Brain microvascular endothelial cell (primary cell): ENCODE measurements around the gene RHO.

Experiments
- DNase-seq: peaks from one replicate; pipeline ENCODE4 v3.0.0-alpha.2; 2020
- H3K27ac ChIP-seq: fragments of 250-450 bp; sonication (Bioruptor Pico); 2 replicates; pipeline ENCODE4 v1.5.1; 2020; ENCODE audit warnings: mild to moderate bottlenecking, moderate library complexity
- H3K27me3 ChIP-seq: fragments of 250-450 bp; sonication (Bioruptor Pico); replicated peaks from 2 replicates; pipeline ENCODE4 v1.5.1; 2020; ENCODE audit warnings: mild to moderate bottlenecking
- H3K36me3 ChIP-seq: fragments of 250-450 bp; sonication (Bioruptor Pico); replicated peaks from 2 replicates; pipeline ENCODE4 v1.5.1; 2020; ENCODE audit warnings: mild to moderate bottlenecking
- H3K4me3 ChIP-seq: 2 replicates; pipeline ENCODE4 v1.5.1; 2011; ENCODE audit warnings: low read depth, mild to moderate bottlenecking, control low read depth, low read length, moderate library complexity
- CTCF ChIP-seq: IDR thresholded peaks from 2 replicates; pipeline ENCODE4 v1.5.1; 2011; ENCODE audit warnings: low read depth, mild to moderate bottlenecking, moderate library complexity, low read length, control low read depth, inconsistent platforms; ENCODE audit errors: missing control alignments
- in situ Hi-C: cut with HindIII; loops from 2 replicates; pipeline ENCODE4 v1.10.0; 2017; ENCODE audit warnings: low sequenced_read_pairs, low pct_ligation_motif_present

Gene RHO

GRCh38 chr3:129567176-129567705 lies 38.8 kb downstream of the RHO start:
- Histone ChIP-seq H3K27ac (no peak overlapping the region), H3K36me3 (peaks cover 78% of the 10 kb centered on the region), H3K4me3 (no peak overlapping the region), H3K27me3 (no peaks in the 10 kb centered on the region)
- in situ Hi-C loops: no loop called here
- no peak for TF ChIP-seq CTCF
- no peak for DNase-seq

DNA sequence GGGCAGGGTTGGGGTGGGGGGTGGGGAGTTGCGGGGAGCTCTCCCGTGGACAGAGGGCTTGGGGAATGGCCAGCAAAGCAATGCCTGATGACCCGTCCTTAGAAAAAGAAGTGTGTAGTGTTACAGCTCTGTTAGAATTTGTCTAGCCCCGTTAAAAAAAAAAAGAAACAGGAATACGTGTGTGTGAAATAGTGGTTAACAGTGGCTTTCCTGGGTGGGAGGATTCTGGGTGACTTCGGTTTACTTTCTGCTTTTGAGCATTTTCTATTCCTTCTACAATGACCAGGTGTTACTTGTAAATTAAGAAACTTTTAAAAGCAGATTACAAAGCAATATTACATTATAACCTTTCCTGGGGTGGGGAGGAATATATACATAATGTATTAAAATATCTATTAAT lies 39.5 kb downstream of the RHO start:
- peaks cover 76% of the 10 kb centered on the region for H3K36me3 ChIP-seq
- DNase-seq: no peak
- in situ Hi-C loops: no loop called here

DNA sequence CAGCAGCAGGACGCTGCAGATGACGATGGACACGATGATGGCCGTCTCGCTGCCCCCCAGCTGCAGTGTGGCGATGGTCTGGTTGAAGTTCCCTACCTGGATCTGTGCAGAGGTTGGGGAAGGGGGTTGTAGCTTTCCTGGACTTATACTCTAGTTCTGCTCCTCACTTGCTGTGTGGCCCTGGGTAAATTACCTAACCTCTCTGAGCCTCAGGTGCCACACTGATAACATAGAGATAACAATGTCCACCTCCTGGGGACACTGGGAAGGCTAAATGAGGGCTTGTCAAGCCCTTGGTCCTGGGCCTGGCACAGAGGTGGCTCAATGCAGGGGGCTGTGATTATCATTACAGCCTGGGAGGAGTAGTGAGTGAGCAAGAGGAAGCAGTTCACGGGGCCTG lies 41.4 kb downstream of the RHO start:
- DNase-seq: no peak

More for the DNA sequence above, 39.5 kb downstream of the RHO start:
- no peak for TF ChIP-seq CTCF
- Histone ChIP-seq H3K27ac (no peak overlapping the region), H3K4me3 (no peak overlapping the region), H3K27me3 (no peaks in the 10 kb centered on the region)

GRCh38 chr3:129571605-129572547 lies 43.4 kb downstream of the RHO start:
- peaks cover 70% of the 10 kb centered on the region for H3K36me3 ChIP-seq
- in situ Hi-C loops: no loop called here
- H3K27ac ChIP-seq: no peak overlapping the region
- no peak for DNase-seq
- H3K4me3 ChIP-seq: no peak overlapping the region
- TF ChIP-seq CTCF: no peak
- H3K27me3 ChIP-seq: no peaks in the 10 kb centered on the region

More for the DNA sequence above, 41.4 kb downstream of the RHO start:
- Histone ChIP-seq H3K36me3 (peaks cover 77% of the 10 kb centered on the region), H3K27ac (no peak overlapping the region), H3K4me3 (no peak overlapping the region), H3K27me3 (no peaks in the 10 kb centered on the region)
- TF ChIP-seq CTCF: no peak
- in situ Hi-C loops: no loop called here

GRCh38 chr3:129572603-129573002 lies 44.2 kb downstream of the RHO start:
- no peak for DNase-seq
- in situ Hi-C loops: no loop called here
- Histone ChIP-seq H3K27me3 (no peaks in the 10 kb centered on the region), H3K4me3 (no peak overlapping the region), H3K27ac (no peak overlapping the region), H3K36me3 (peaks cover 66% of the 10 kb centered on the region)
- TF ChIP-seq CTCF: no peak
